ENCODE data around the gene SPSB4.

SPSB4 gene

GRCh38 chr3:141184430-141184829 lies 133.3 kb downstream of the SPSB4 start:
- no peak for DNase-seq (ENCODE audit: low read depth)
- TF ChIP-seq, protein P1, sequence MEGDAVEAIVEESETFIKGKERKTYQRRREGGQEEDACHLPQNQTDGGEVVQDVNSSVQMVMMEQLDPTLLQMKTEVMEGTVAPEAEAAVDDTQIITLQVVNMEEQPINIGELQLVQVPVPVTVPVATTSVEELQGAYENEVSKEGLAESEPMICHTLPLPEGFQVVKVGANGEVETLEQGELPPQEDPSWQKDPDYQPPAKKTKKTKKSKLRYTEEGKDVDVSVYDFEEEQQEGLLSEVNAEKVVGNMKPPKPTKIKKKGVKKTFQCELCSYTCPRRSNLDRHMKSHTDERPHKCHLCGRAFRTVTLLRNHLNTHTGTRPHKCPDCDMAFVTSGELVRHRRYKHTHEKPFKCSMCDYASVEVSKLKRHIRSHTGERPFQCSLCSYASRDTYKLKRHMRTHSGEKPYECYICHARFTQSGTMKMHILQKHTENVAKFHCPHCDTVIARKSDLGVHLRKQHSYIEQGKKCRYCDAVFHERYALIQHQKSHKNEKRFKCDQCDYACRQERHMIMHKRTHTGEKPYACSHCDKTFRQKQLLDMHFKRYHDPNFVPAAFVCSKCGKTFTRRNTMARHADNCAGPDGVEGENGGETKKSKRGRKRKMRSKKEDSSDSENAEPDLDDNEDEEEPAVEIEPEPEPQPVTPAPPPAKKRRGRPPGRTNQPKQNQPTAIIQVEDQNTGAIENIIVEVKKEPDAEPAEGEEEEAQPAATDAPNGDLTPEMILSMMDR (conservative IDR thresholded peaks at IDR 0.05; ENCODE audit: low read depth, low read length), result no peak
- no peak overlapping the region for H3K4me3 ChIP-seq (ENCODE audit: low read length)

DNA sequence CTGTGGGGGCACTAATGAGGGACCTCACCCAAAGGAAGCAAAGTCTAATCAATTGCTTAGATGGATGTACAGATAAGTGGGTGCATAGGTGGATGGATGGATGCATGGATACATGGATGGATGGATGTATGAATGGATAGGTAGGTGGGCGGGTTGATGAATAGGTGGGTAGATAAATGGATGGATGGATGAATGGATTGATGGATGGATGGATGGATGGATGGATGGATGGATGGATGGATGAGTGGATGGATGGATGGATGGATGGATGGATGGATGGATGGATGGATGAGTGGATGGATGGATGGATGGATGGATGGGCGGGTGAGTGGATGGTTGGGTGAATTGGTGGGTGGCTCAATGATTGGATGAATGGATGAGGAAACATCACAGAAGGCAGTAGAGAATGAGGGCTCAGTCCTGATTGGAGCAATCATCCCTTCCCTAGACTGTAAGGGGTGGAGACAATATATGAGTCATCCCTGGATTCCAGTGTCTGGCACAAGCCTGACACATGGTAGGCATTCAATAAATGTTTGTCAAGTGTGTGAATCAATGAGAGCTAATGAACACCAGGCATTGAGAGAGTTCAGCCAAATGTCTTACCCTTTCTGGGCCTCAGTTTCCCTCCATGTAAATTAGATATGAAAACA lies 140.1 kb downstream of the SPSB4 start:
- H3K4me3 ChIP-seq (ENCODE audit: low read length), result no peak overlapping the region
- DNase-seq (ENCODE audit: low read depth), result no peak
- TF ChIP-seq, protein P1 (conservative IDR thresholded peaks at IDR 0.05; ENCODE audit: low read depth, low read length), result no peak

- DNase-seq (ENCODE audit: low read depth), result peak; percentile 63
- TF ChIP-seq, protein P1 (conservative IDR thresholded peaks at IDR 0.05; ENCODE audit: low read depth, low read length), result peak; percentile 99
- H3K4me3 ChIP-seq (ENCODE audit: low read length), result no peak overlapping the region
Measured at GRCh38 chr3:141192345-141192744, 141.2 kb downstream of the SPSB4 start.

GRCh38 chr3:141193066-141193830 lies 142.1 kb downstream of the SPSB4 start:
- no peak overlapping the region for H3K4me3 ChIP-seq (ENCODE audit: low read length)
- TF ChIP-seq, protein P1 (conservative IDR thresholded peaks at IDR 0.05; ENCODE audit: low read depth, low read length), result no peak
- no peak for DNase-seq (ENCODE audit: low read depth)

Data from retinal pigment epithelial cell (primary cell).